ENCODE data around the gene UVRAG.
"Not testable (repeated sequence)": the region's sequence is repeated elsewhere in the genome, so short reads cannot be mapped to it uniquely, and the experiment has no call there.

Gene UVRAG

GRCh38 chr11:75929706-75930105 is 114.7 kb downstream of the UVRAG start:
- no peak for DNase-seq

GRCh38 chr11:75930534-75930933 is 115.5 kb downstream of the UVRAG start:
- no peak for DNase-seq

GRCh38 chr11:75931124-75931523 is 116.1 kb downstream of the UVRAG start:
- no peak for DNase-seq

- DNase-seq = not testable (repeated sequence)
These were observed 118.7 kb downstream of the UVRAG start for GRCh38 chr11:75933736-75934135.

GRCh38 chr11:75934851-75935250 is 119.8 kb downstream of the UVRAG start:
- DNase-seq = no peak

GRCh38 chr11:75938543-75938942 is 123.5 kb downstream of the UVRAG start:
- no peak for DNase-seq

GRCh38 chr11:75939516-75939915 is 124.5 kb downstream of the UVRAG start:
- DNase-seq = no peak

- no peak for DNase-seq
These were observed 125.0 kb downstream of the UVRAG start for GRCh38 chr11:75939992-75940391.

GRCh38 chr11:75940911-75941310 is 125.9 kb downstream of the UVRAG start:
- no peak for DNase-seq

- no peak for DNase-seq
These were observed 129.5 kb downstream of the UVRAG start for GRCh38 chr11:75944515-75944914.

GRCh38 chr11:75945446-75945845 is 130.4 kb downstream of the UVRAG start:
- no peak for DNase-seq

- DNase-seq = no peak
These were observed 130.9 kb downstream of the UVRAG start for GRCh38 chr11:75945947-75946346.

- DNase-seq = no peak
These were observed 131.8 kb downstream of the UVRAG start for GRCh38 chr11:75946531-75947530.

GRCh38 chr11:75949023-75949672 is 134.1 kb downstream of the UVRAG start:
- DNase-seq = no peak

GRCh38 chr11:75950141-75950540 is 135.1 kb downstream of the UVRAG start:
- DNase-seq = no peak

- no peak for DNase-seq
These were observed 139.0 kb downstream of the UVRAG start for GRCh38 chr11:75954039-75954438.

GRCh38 chr11:75955443-75955842 is 140.4 kb downstream of the UVRAG start:
- no peak for DNase-seq

GRCh38 chr11:75959540-75959939 is 144.5 kb downstream of the UVRAG start:
- no peak for DNase-seq

GRCh38 chr11:75964071-75964470 is 149.1 kb downstream of the UVRAG start:
- DNase-seq = no peak

- DNase-seq = no peak
These were observed 151.7 kb downstream of the UVRAG start for GRCh38 chr11:75966537-75967287.

- no peak for DNase-seq
These were observed 153.1 kb downstream of the UVRAG start for GRCh38 chr11:75968021-75968625.

GRCh38 chr11:75969626-75970308 is 154.8 kb downstream of the UVRAG start:
- no peak for DNase-seq

Measured in activated CD4-positive, alpha-beta T cell treated with anti-CD3 and anti-CD28 coated beads, Interleukin-2, amount 50 U/mL, for 4 hours (primary cell).